ENCODE data around the gene COPS4. TPM values are rescaled to one million over a fixed set of nuclear protein-coding genes. Genes with fewer than 3 reads are reported as not detected.
A peak's percentile ranks its signal among the peaks of the same experiment; 100 is the strongest.
"Not testable (repeated sequence)": the region's sequence is repeated elsewhere in the genome, so short reads cannot be mapped to it uniquely, and the experiment has no call there.

The COPS4 gene
- total and polyA plus RNA-seq, 12 donors = 13.4 to 110 (median 45.5) TPM

GRCh38 chr4:83082777-83083176 lies 47.8 kb downstream of the COPS4 start:
- no peak for TF ChIP-seq CTCF (IDR thresholded peaks at IDR 0.05)
- no peak for TF ChIP-seq POLR2A (IDR thresholded peaks at IDR 0.05)
- Histone ChIP-seq H3K4me1 (replicated peaks in 1 of 2) (no peaks in the 10 kb centered on the region), H3K9me3 (replicated peaks in 1 of 3) (no peaks in the 10 kb centered on the region), H3K27me3 (no peaks in the 10 kb centered on the region), H3K27ac (no peak overlapping the region), H3K36me3 (replicated peaks in 1 of 2) (no peaks in the 10 kb centered on the region), H3K4me3 (no peak overlapping the region)
- no peak for DNase-seq
- intact Hi-C loops (cut with DNase I) = loop anchor here in 1 of 2 donors (10.0 kb wide), 1 partner anchor 172 kb away; no protein-coding TSS in a partner anchor
- WGBS, 4 donors = 74 to 96% (median 83%) methylated on average over 4 of the region's 4 CpGs

GRCh38 chr4:83083925-83084475 lies 49.0 kb downstream of the COPS4 start:
- TF ChIP-seq POLR2A (IDR thresholded peaks at IDR 0.05) (no peak), CTCF (IDR thresholded peaks at IDR 0.05) (no peak)
- Histone ChIP-seq H3K4me1 (replicated peaks in 1 of 2) (no peaks in the 10 kb centered on the region), H3K4me3 (no peak overlapping the region), H3K36me3 (replicated peaks in 1 of 2) (no peaks in the 10 kb centered on the region), H3K27me3 (no peaks in the 10 kb centered on the region), H3K9me3 (replicated peaks in 1 of 3) (no peaks in the 10 kb centered on the region), H3K27ac (no peak overlapping the region)
- intact Hi-C loops (cut with DNase I) = loop anchor here in 1 of 2 donors (10.0 kb wide), 1 partner anchor 171 kb away; no protein-coding TSS in a partner anchor
- DNase-seq = peak in 1 of 7 donors; percentile 28
- 60 to 76% (median 68%) methylated on average over 7 to 11 of the region's 11 CpGs for WGBS, 4 donors

- not testable (repeated sequence) for H3K9me3 ChIP-seq (replicated peaks in 1 of 3); H3K4me3 ChIP-seq; H3K36me3 ChIP-seq (replicated peaks in 1 of 2); H3K4me1 ChIP-seq (replicated peaks in 1 of 2); H3K27ac ChIP-seq; H3K27me3 ChIP-seq
- intact Hi-C loops (cut with DNase I) = loop anchor here in 1 of 2 donors (10.0 kb wide), 1 partner anchor 170 kb away; no protein-coding TSS in a partner anchor
- 82 to 87% (median 86%) methylated on average over 10 to 12 of the region's 12 CpGs for WGBS, 4 donors
- peak in 1 of 7 donors; percentile 23 for DNase-seq
These were observed 50.0 kb downstream of the COPS4 start for GRCh38 chr4:83084956-83085355.

GRCh38 chr4:83089410-83090157 lies 54.6 kb downstream of the COPS4 start:
- Histone ChIP-seq H3K9me3 (replicated peaks in 1 of 3) (no peaks in the 10 kb centered on the region), H3K4me3 (no peak overlapping the region), H3K27me3 (no peaks in the 10 kb centered on the region), H3K4me1 (replicated peaks in 1 of 2) (no peaks in the 10 kb centered on the region), H3K27ac (no peak overlapping the region), H3K36me3 (replicated peaks in 1 of 2) (no peaks in the 10 kb centered on the region)
- WGBS, 4 donors = 65 to 85% (median 75%) methylated on average over 2 of the region's 2 CpGs
- intact Hi-C loops (cut with DNase I) = loop anchor here in 1 of 2 donors (10.0 kb wide), 1 partner anchor 165 kb away; no protein-coding TSS in a partner anchor
- no peak for DNase-seq
- no peak for TF ChIP-seq CTCF (IDR thresholded peaks at IDR 0.05)

Data from adrenal gland (tissue), 12 donors.